ENCODE results near the gene TSPO2.
A peak's percentile ranks its signal among the peaks of the same experiment; 100 is the strongest.

Gene TSPO2

GRCh38 chr6:41027799-41028560, 14.3 kb upstream of the TSPO2 start:
- DNase-seq (ENCODE audit: low read depth), result peak; percentile 51

GRCh38 chr6:41028561-41029412, 13.5 kb upstream of the TSPO2 start:
- no peak for DNase-seq (ENCODE audit: low read depth)

GRCh38 chr6:41032830-41033229, 9.4 kb upstream of the TSPO2 start:
- DNase-seq (ENCODE audit: low read depth), result no peak

GRCh38 chr6:41033776-41034175, 8.5 kb upstream of the TSPO2 start:
- no peak for DNase-seq (ENCODE audit: low read depth)

- DNase-seq (ENCODE audit: low read depth), result no peak
These were observed 6.1 kb upstream of the TSPO2 start for GRCh38 chr6:41036186-41036585.

- no peak for DNase-seq (ENCODE audit: low read depth)
These were observed 5.7 kb upstream of the TSPO2 start for GRCh38 chr6:41036601-41037000.

GRCh38 chr6:41037107-41037900, 5.0 kb upstream of the TSPO2 start:
- no peak for DNase-seq (ENCODE audit: low read depth)

GRCh38 chr6:41038205-41038604, 4.1 kb upstream of the TSPO2 start:
- no peak for DNase-seq (ENCODE audit: low read depth)

- no peak for DNase-seq (ENCODE audit: low read depth)
These were observed 2.9 kb upstream of the TSPO2 start, which contains the start of gene UNC5CL for GRCh38 chr6:41039060-41039998. UNC5CL (minus strand) TSS chr6:41039221; CDS start chr6:41035074, 4,147 bp downstream.

GRCh38 chr6:41040101-41040939, 1.9 kb upstream of the TSPO2 start:
- DNase-seq (ENCODE audit: low read depth), result no peak

- no peak for DNase-seq (ENCODE audit: low read depth)
These were observed 1.2 kb upstream of the TSPO2 start for GRCh38 chr6:41040940-41041536.

- no peak for DNase-seq (ENCODE audit: low read depth)
These were observed 884 bp downstream of the TSPO2 start for GRCh38 chr6:41043151-41043550.

- no peak for DNase-seq (ENCODE audit: low read depth)
These were observed 3.4 kb downstream of the TSPO2 start for GRCh38 chr6:41045664-41046063.

GRCh38 chr6:41046084-41046483, 3.8 kb downstream of the TSPO2 start:
- no peak for DNase-seq (ENCODE audit: low read depth)

- DNase-seq (ENCODE audit: low read depth), result no peak
These were observed 5.0 kb downstream of the TSPO2 start for GRCh38 chr6:41047306-41047705.

GRCh38 chr6:41047745-41048732, 5.8 kb downstream of the TSPO2 start:
- no peak for DNase-seq (ENCODE audit: low read depth)

- DNase-seq (ENCODE audit: low read depth), result no peak
These were observed 7.3 kb downstream of the TSPO2 start for GRCh38 chr6:41049521-41049920.

- DNase-seq (ENCODE audit: low read depth), result no peak
These were observed 7.7 kb downstream of the TSPO2 start for GRCh38 chr6:41049955-41050354.

- no peak for DNase-seq (ENCODE audit: low read depth)
These were observed 8.3 kb downstream of the TSPO2 start for GRCh38 chr6:41050536-41050935.
